RWPE1 (cell line): Measurements from ENCODE around the gene CDC25B.
A peak's percentile ranks its signal among the peaks of the same experiment; 100 is the strongest.

Experiments
- CTCF ChIA-PET: fragments of 350-600 bp; sonication (Branson Sonifier 250); formaldehyde crosslinking; extraction: SDS; loops from one replicate; lab custom pipeline; 2021; lab: Yijun Ruan, JAX
- POLR2A ChIA-PET: fragments of 400-600 bp; formaldehyde crosslinking; extraction: SDS; loops from one replicate; lab custom pipeline; 2020; ENCODE audit warnings: antibody characterized with exemption; ENCODE audit not compliant: low non-redundant PET; lab: Yijun Ruan, JAX
- DNase-seq: peaks from one replicate; pipeline ENCODE4 v3.0.0; 2012; ENCODE audit warnings: low spot score
- H3K27ac ChIP-seq: fragments of 450-650 bp; 2 replicates; pipeline ENCODE4 v1.5.1; 2017
- TF ChIP-seq, protein P1 (sequence below): fragments of 450-650 bp; conservative IDR thresholded peaks from 2 replicates; pipeline ENCODE4 v1.5.1; 2017; ENCODE audit warnings: low read depth, mild to moderate bottlenecking

The CDC25B gene

GRCh38 chr20:3767110-3767426 lies 29.0 kb upstream of the CDC25B start:
- ChIA-PET CTCF (interaction anchor here (0.5 to 2.4 kb wide), 7 partner anchors 9 to 425 kb away, joined by 3 to 10 read pairs (median 4); no protein-coding TSS in a partner anchor), POLR2A (interaction anchor here (0.6 to 1.1 kb wide), 3 partner anchors 10 to 19 kb away, joined by 3 to 5 read pairs (median 4); no protein-coding TSS in a partner anchor)
- H3K27ac ChIP-seq, result peak overlapping the region; percentile 90
- TF ChIP-seq, protein P1, sequence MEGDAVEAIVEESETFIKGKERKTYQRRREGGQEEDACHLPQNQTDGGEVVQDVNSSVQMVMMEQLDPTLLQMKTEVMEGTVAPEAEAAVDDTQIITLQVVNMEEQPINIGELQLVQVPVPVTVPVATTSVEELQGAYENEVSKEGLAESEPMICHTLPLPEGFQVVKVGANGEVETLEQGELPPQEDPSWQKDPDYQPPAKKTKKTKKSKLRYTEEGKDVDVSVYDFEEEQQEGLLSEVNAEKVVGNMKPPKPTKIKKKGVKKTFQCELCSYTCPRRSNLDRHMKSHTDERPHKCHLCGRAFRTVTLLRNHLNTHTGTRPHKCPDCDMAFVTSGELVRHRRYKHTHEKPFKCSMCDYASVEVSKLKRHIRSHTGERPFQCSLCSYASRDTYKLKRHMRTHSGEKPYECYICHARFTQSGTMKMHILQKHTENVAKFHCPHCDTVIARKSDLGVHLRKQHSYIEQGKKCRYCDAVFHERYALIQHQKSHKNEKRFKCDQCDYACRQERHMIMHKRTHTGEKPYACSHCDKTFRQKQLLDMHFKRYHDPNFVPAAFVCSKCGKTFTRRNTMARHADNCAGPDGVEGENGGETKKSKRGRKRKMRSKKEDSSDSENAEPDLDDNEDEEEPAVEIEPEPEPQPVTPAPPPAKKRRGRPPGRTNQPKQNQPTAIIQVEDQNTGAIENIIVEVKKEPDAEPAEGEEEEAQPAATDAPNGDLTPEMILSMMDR, result no peak
- DNase-seq, result no peak

DNA sequence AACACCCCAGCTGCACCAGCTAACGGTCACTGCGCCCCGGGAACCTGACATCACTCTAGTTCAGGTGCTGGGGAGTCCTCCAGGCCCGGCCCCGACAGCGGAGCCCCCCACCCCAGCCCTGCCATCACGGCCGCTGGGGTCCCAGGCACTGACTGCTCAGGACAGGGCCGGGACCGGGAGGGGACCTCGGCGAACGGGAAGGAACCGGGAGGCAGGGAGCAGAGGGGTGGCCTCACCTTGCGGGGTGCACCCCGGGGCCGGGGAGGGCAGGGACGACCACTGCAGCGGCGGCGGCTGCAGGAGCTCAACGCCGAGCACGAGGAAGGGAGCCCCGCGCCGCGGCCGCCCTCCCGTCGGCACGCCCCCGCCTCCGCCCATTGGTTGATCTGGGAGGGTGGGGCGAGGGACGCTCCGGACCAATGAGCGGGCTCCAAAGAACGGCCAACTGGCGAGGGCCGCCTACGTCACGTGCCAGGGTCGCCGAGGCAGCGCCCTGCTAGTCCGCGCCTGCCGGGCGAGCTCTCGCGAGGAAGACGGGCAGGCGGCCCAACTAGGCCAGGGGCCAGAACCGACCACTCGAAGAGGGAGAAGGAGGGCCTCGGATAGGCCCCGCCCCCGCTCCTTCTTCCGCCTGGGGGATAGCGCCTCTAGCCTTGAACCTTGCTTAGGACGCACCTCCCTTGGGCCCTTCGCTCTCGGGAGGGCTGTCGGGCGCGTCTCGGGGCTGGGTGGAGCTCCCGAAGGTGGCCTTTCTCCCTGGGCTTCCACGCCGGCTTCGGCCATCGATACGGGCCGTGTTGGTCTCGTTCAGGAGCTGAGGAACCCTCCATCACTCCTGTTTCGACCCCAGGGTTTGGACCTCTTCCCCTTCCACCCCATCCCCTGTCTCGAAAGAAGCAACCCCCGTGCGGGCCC lies 28.4 kb upstream of the CDC25B start, which contains the start of gene ADISSP:
ADISSP (minus strand) TSS at position 327 of the 915 bp plus-strand sequence. CDS start 7,653 bp downstream, outside the sequence.
- ChIA-PET CTCF (interaction anchor here (0.6 to 2.4 kb wide), 11 partner anchors 9 to 424 kb away, joined by 3 to 10 read pairs (median 4); partner anchors contain the start of genes CENPB and SPEF1), POLR2A (interaction anchor here (0.6 to 1.6 kb wide), 5 partner anchors 10 to 110 kb away, joined by 3 to 9 read pairs (median 4); partner anchors contain the start of gene SPEF1)
- TF ChIP-seq, protein P1, result no peak
- peak within 1 kb of the TSS; percentile 90 for H3K27ac ChIP-seq
- peak; percentile 100 for DNase-seq

GRCh38 chr20:3768342-3769130 lies 27.6 kb upstream of the CDC25B start:
- TF ChIP-seq, protein P1, result peak; percentile 73
- H3K27ac ChIP-seq, result peak overlapping the region; percentile 90
- CTCF ChIA-PET, result interaction anchor here (0.6 to 2.4 kb wide), 16 partner anchors 9 to 659 kb away, joined by 3 to 10 read pairs (median 4); partner anchors contain the start of genes CENPB and SPEF1
- DNase-seq, result peak; percentile 67
- POLR2A ChIA-PET, result interaction anchor here (0.7 to 1.6 kb wide), 2 partner anchors 13 to 105 kb away, joined by 3 read pairs; partner anchors contain the start of gene SPEF1

- no peak overlapping the region for H3K27ac ChIP-seq
- no peak for DNase-seq
- TF ChIP-seq, protein P1, result no peak
- CTCF ChIA-PET, result interaction anchor here (0.8 kb wide), 1 partner anchor 10 kb away, joined by 4 read pairs; no protein-coding TSS in a partner anchor
- POLR2A ChIA-PET, result no interaction called here
These were observed 24.5 kb upstream of the CDC25B start for GRCh38 chr20:3771552-3772058.

DNA sequence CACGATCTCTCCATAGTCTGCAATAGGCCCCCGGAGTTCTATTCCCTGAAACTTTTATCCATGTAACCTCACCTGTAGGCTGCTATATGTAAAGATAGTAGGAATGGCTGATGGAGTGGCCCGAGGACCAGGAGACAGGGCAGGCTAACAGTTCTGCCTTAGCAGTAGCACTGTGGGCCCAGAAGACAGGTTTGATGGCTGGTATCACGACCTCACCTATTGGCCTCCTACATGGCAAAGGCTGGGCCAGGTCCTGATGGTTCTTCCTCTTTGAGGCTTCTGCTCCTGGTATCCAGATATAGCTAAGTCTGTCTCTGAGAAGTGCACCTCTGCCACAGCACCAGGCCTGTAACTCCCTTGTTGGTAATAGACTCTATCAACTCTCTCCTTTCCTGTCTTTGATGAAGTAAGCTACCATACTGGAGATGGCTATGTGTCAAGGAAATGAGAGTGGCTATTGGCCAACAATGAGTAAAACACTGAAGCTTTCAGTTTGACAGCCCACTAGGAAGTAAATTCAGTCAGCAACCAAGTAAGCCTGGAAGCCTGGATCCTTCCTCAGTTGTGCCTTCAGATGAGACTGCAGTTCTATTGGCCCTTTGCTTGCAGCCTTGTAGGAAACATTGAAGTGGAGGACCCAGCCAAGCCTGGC lies 20.5 kb upstream of the CDC25B start:
- ChIA-PET CTCF (no interaction called here), POLR2A (no interaction called here)
- H3K27ac ChIP-seq, result no peak overlapping the region
- TF ChIP-seq, protein P1, result no peak
- no peak for DNase-seq
